Neural cell (in vitro differentiated cells): ENCODE measurements around the gene ZSWIM8.

Experiments
- POLR2AphosphoS5 ChIP-seq: IDR thresholded peaks from 2 replicates; pipeline ENCODE4 v1.6.1; 2012
- TAF1 ChIP-seq: IDR thresholded peaks from 2 replicates; pipeline ENCODE4 v1.6.1; 2012; ENCODE audit warnings: low read depth

GRCh38 chr10:73768881-73769280 is 16.5 kb upstream of the ZSWIM8 start:
- TF ChIP-seq TAF1: no peak
- TF ChIP-seq POLR2AphosphoS5: no peak
